ENCODE data around the gene KRTAP3-3. TPM values are rescaled to one million over a fixed set of nuclear protein-coding genes. Genes with fewer than 3 reads are reported as not detected.

The KRTAP3-3 gene
- total RNA-seq, 1 donor from 2014 or later: not detected

GRCh38 chr17:40966848-40967247 lies 27.1 kb downstream of the KRTAP3-3 start, which contains the start of gene KRT39:
Gene KRT39, minus strand, starts transcription at chr17:40966948. Its CDS starts 92 bp downstream, at chr17:40966856.
- intact Hi-C loops (cut with DNase I): no loop called here
- DNase-seq (ENCODE audit: low spot score): no peak

DNA sequence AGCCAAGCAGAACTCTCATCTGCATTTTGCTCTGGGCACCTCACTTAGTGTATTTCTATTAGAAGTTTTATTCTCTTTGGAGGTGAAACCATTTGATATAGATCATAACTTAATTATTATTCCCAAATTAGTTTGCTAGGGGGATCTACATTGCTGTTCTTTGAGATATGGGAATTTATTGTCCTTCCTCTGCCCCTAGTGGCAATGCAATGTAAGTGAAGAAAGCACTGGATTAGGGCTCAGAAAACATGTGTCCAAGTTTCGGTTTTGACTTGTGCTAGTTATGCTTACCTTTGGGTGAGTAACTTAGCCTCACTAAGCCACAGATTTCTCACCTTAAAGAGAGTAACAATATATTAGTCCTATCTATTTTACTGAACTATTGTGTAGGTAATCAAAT lies 30.1 kb downstream of the KRTAP3-3 start:
- intact Hi-C loops (cut with DNase I): no loop called here
- no peak for DNase-seq (ENCODE audit: low spot score)

DNA sequence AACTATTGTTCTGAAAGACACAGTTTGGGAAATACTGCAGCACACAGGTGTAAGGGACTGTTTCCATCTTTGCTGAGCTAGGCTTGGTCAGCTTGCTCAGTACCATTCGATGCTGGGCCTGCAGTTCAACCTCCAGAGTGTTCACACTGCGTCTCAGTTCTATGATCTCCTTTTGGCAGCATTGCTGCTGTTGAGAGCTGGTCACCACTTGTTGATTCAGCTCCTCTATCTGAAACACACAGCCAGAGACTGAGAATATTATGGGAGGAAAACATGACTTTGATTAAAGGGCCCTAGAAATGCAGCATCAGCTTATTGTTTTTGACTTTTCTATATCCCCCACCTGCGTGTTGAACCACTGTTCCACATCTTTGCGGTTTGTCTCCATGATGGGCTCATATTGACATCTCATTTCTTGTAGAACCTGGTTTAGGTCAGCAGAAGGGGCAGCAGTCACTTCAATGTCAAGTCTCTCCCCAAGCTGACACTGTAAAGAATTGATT lies 31.9 kb downstream of the KRTAP3-3 start:
- intact Hi-C loops (cut with DNase I): no loop called here
- no peak for DNase-seq (ENCODE audit: low spot score)

DNA sequence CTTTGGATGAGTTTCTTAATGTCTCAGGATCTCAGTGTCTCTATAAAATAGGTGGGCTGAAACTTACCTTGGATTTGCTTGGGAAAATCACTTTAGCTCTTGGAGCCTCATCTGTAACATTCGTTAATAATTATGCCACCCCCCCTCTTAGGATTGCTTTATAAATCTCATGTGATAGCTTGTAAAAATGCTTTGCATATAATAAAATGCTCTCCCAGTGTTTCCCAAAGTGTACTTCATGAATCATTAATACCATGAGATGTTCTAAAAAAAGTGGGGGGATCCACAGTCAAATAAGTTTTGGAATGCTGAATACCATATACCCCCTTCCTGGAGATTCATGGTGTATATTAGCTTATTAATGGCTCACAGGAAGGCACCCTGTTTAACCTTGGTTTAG lies 32.4 kb downstream of the KRTAP3-3 start:
- intact Hi-C loops (cut with DNase I): no loop called here
- no peak for DNase-seq (ENCODE audit: low spot score)

GRCh38 chr17:40960144-40960543 lies 33.8 kb downstream of the KRTAP3-3 start:
- no peak for DNase-seq (ENCODE audit: low spot score)

DNA sequence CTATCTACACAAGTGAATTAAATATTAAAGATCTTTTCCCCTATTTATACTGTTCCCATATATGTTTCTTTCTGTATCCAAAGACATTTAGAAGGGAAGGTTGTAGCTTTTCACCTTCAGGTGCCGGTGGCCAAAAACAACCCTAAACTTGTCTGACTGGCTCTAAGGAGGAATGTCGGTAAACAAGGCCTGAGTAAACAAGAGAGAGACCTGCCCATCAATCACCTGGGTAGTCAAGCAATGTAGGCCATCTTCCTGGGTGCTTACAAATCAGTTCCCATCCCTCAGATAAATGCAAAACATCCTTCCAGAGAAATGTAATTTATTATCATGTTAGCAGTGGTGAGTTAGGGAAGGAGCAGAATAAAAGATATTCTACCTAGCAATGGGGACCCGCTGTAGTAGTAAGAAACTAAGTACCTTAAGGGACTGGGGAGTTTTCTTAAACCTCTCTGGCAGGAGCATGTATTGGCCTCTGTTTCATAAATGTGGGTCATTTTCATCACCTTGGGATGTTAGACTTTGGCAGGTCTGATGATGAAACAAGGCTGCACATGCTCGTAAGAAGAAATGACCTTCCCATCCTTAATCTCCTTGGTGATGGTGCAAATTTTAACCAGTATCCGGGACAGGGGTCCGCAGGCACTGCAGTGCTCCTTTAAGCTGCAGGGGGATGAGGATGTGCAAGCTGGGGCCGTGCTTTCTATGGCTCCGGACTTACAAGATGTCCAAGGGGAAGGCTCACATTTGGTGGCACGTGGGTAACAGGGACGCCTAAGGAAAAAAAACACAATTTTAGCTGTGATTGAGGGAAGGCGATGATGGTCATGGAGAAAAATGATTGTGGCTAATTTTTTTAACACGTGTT lies 35.6 kb downstream of the KRTAP3-3 start:
- intact Hi-C loops (cut with DNase I): no loop called here
- DNase-seq (ENCODE audit: low spot score): no peak

More at GRCh38 chr17:40960144-40960543, 33.8 kb downstream of the KRTAP3-3 start:
- intact Hi-C loops (cut with DNase I): no loop called here

- intact Hi-C loops (cut with DNase I): no loop called here
- no peak for DNase-seq (ENCODE audit: low spot score)
These were observed 37.3 kb downstream of the KRTAP3-3 start for GRCh38 chr17:40956401-40957254.

GRCh38 chr17:40953881-40954280 lies 40.1 kb downstream of the KRTAP3-3 start:
- no peak for DNase-seq (ENCODE audit: low spot score)
- intact Hi-C loops (cut with DNase I): no loop called here

DNA sequence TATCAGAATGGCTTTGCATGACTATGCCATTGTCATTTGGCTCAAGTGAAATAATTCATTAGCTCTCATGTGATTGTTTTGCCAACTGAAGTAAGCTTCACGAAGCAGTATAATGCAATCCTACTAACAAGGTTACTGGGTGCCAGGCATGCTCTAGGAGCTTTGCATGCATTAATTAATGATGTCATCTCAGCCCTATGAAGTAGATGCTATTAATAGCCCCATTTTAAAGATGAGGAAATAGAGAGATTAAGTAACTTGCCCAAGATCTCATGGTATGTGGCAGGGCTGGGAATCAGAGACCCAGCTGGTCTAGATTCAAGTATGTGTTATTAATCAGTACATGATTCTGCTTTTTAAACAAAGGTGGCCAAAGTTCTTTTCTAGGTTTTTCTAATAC lies 41.3 kb downstream of the KRTAP3-3 start:
- DNase-seq (ENCODE audit: low spot score): no peak
- intact Hi-C loops (cut with DNase I): no loop called here

DNA sequence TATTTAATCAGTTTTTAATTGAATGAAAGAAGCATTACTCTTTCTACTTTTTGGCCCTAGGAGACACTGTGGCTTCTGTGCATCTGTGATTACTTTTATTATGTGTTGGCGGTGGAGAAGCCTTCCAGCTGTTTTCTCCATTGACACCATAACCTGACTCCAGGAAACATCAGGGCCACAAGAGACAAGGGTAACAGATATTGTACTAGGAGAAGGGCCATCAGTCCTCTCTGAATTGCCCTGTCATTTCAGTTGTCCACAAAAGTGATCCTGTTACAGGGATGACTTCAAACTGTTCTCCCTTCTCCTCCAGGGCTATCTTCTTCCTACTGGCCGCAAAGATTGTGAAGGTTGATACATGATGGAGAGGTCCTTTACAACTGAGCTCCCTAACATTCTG lies 41.8 kb downstream of the KRTAP3-3 start:
- DNase-seq (ENCODE audit: low spot score): no peak
- intact Hi-C loops (cut with DNase I): no loop called here

- DNase-seq (ENCODE audit: low spot score): no peak
- intact Hi-C loops (cut with DNase I): no loop called here
These were observed 42.8 kb downstream of the KRTAP3-3 start for GRCh38 chr17:40951011-40951622.

DNA sequence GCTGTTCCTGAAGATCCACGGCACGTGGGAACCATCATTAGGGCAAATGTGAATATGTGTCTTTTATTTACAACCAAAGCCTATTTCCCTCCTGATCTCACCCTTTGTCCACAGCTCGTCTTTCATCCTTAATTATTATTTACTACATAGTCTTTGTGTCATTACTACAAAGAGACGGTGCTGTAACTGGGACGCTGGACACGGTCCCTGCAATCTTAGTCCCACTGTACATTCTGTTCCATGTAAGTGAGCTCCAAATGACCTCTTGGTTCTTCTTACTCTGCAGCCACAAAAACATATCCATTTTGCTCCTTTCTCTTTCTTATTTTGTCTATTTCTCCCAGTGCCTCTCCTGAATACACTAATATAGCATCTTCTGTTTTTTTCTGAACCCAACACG lies 43.8 kb downstream of the KRTAP3-3 start:
- intact Hi-C loops (cut with DNase I): no loop called here
- no peak for DNase-seq (ENCODE audit: low spot score)

DNA sequence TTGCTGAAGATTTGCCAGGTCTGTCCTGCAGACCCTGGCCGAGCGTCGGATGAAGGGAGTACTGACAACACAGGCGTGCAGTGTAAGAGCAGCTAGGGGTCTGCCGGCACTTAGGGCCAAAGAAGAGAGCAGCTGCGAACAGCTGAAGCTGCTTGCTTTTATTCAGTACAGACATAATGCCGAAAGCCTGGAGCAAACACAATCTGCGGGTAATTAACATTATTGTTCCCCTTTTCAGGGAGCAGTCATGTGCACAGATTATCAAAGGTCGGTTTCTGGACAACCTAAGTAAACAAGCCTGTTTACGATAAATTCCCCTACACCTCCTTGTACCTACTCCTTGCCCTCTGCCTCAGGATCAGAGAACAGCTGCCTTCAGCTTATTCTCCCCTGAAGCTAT lies 44.5 kb downstream of the KRTAP3-3 start:
- intact Hi-C loops (cut with DNase I): no loop called here

DNA sequence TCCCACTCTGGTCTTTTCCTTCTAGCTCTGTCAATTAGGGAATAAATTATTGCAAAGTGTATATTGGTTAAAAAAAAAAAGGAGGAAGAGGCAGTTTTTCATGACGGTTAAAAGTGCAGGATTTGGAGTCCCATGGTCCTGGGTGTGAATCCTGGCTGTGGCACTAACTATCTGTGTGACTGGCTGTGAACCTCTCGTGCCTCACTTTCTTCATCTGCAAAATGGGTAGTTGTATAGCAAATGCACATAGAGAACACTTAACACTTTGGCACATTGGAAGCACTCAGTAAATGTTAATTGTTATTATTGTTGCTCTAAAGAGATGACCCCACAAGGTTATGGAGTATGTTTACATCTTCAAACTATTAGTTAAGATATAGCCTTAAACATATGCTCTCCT lies 46.0 kb downstream of the KRTAP3-3 start:
- no peak for DNase-seq (ENCODE audit: low spot score)
- intact Hi-C loops (cut with DNase I): no loop called here

More for the DNA sequence above, 44.5 kb downstream of the KRTAP3-3 start:
- DNase-seq (ENCODE audit: low spot score): no peak

GRCh38 chr17:40945414-40945813 lies 48.5 kb downstream of the KRTAP3-3 start:
- no peak for DNase-seq (ENCODE audit: low spot score)
- intact Hi-C loops (cut with DNase I): no loop called here

GRCh38 chr17:40944531-40944930 lies 49.4 kb downstream of the KRTAP3-3 start:
- intact Hi-C loops (cut with DNase I): no loop called here

More at GRCh38 chr17:40944531-40944930, 49.4 kb downstream of the KRTAP3-3 start:
- no peak for DNase-seq (ENCODE audit: low spot score)
